Caco-2 (cell line): ENCODE results near the gene SCUBE1. TPM values are rescaled to one million over a fixed set of nuclear protein-coding genes. Genes with fewer than 3 reads are reported as not detected.

Experiments used
- BruUV-seq: library from RNA; stranded (reverse); fragments of 400-500 nt; replicated peaks from 2 replicates; lab custom pipeline; 2021; lab: Mats Ljungman, UMichigan
- CTCF ChIA-PET: fragments of 300-600 bp; sonication (Branson Sonifier 250); formaldehyde crosslinking; loops from one replicate; lab custom pipeline; 2022; ENCODE audit warnings: antibody characterized with exemption; lab: Charles Lee
- POLR2A ChIA-PET: fragments of 300-600 bp; sonication (Branson Sonifier 250); formaldehyde crosslinking; loops from one replicate; lab custom pipeline; 2022; ENCODE audit warnings: antibody characterized with exemption; lab: Charles Lee
- DNase-seq, 2 experiments: peaks; one replicate each; pipeline versions ENCODE4 v3.0.0 to v3.0.0-alpha.2; 2020 to 2022
- H3K27me3 ChIP-seq: replicated peaks from 2 replicates; pipeline ENCODE4 v1.6.0; 2011; ENCODE audit warnings: low read length; ENCODE audit not compliant: control insufficient read depth, insufficient read depth
- H3K36me3 ChIP-seq: 2 replicates; pipeline ENCODE4 v1.5.1; 2011; ENCODE audit warnings: low read length; ENCODE audit not compliant: control insufficient read depth, insufficient read depth
- H3K4me1 ChIP-seq: fragments of 250-450 bp; sonication (Bioruptor Pico); 2 replicates; pipeline ENCODE4 v1.5.1; 2020; ENCODE audit warnings: mild to moderate bottlenecking
- H3K4me3 ChIP-seq: 2 replicates; pipeline ENCODE4 v1.5.1; 2011; ENCODE audit warnings: low read depth, mild to moderate bottlenecking, control low read depth, low read length
- H3K9me3 ChIP-seq: fragments of 250-450 bp; sonication (Bioruptor Pico); 2 replicates; pipeline ENCODE4 v1.5.1; 2020; ENCODE audit warnings: mild to moderate bottlenecking, moderate library complexity
- H3K27ac Mint-ChIP-seq: one replicate; pipeline ENCODE4 v1.8.0; 2022; ENCODE audit warnings: mixed read lengths; ENCODE audit not compliant: unreplicated experiment
- H3K27me3 Mint-ChIP-seq: one replicate; pipeline ENCODE4 v1.8.0; 2022; ENCODE audit warnings: mixed read lengths; ENCODE audit not compliant: insufficient read depth, unreplicated experiment
- H3K36me3 Mint-ChIP-seq: one replicate; pipeline ENCODE4 v1.8.0; 2022; ENCODE audit warnings: mild to moderate bottlenecking, mixed read lengths; ENCODE audit not compliant: insufficient read depth, unreplicated experiment
- H3K4me1 Mint-ChIP-seq: one replicate; pipeline ENCODE4 v1.8.0; 2022; ENCODE audit warnings: low read depth, mixed read lengths; ENCODE audit not compliant: unreplicated experiment
- H3K4me3 Mint-ChIP-seq: one replicate; pipeline ENCODE4 v1.8.0; 2022; ENCODE audit warnings: mild to moderate bottlenecking, moderate library complexity, mixed read lengths; ENCODE audit not compliant: unreplicated experiment
- H3K9me3 Mint-ChIP-seq: one replicate; pipeline ENCODE4 v1.8.0; 2022; ENCODE audit warnings: mixed read lengths; ENCODE audit not compliant: unreplicated experiment
- CTCF ChIP-seq, 2 experiments: fragments of 200-600 bp in 1 of 2; IDR thresholded peaks; 1 replicate in 1 of 2; 2 replicates in 1 of 2; pipeline versions ENCODE4 v1.5.1 to v1.8.0; 2011 to 2022; ENCODE audit warnings: antibody characterized with exemption in 1 of 2, control low read depth in 1 of 2, inconsistent platforms in 1 of 2, low read depth in 1 of 2, low read length in 1 of 2, mild to moderate bottlenecking in 1 of 2, moderate library complexity in 1 of 2; ENCODE audit not compliant: insufficient read depth in 1 of 2, severe bottlenecking in 1 of 2, unreplicated experiment in 1 of 2
- intact Hi-C: fragments of 100-400 bp; cut with micrococcal nuclease; formaldehyde crosslinking; loops from one replicate; pipeline ENCODE4 v1.10.0; 2022; ENCODE audit not compliant: unreplicated experiment
- total RNA-seq: library from RNA; stranded (reverse); gene quantifications from 2 replicates; pipeline ENCODE4 v1.2.3, GENCODE V29; 2022

SCUBE1 gene
- total RNA-seq, 1 experiment from 2014 or later = not detected

- no peak overlapping the region for H3K27ac Mint-ChIP-seq
- intact Hi-C loops = no loop called here
- peaks cover 6% of the 10 kb centered on the region for H3K4me1 Mint-ChIP-seq
- Histone ChIP-seq H3K4me3 (no peak overlapping the region), H3K36me3 (no peaks in the 10 kb centered on the region), H3K4me1 (0 out of 2 replicates have a peak, but pooled peaks cover 8% of the 10 kb centered on the region), H3K9me3 (no peaks in the 10 kb centered on the region), H3K27me3 (no peaks in the 10 kb centered on the region)
- H3K4me3 Mint-ChIP-seq = no peak overlapping the region
- H3K36me3 Mint-ChIP-seq = peaks cover 7% of the 10 kb centered on the region
- no peaks in the 10 kb centered on the region for H3K9me3 Mint-ChIP-seq
- BruUV-seq = no TSS peak
- H3K27me3 Mint-ChIP-seq = peaks cover 4% of the 10 kb centered on the region
- CTCF ChIA-PET = no interaction called here
- POLR2A ChIA-PET = no interaction called here
- no peak for DNase-seq
- TF ChIP-seq CTCF (IDR thresholded peaks at IDR 0.05; ENCODE audit: insufficient read depth in 1 of 2, low read depth in 1 of 2, low read length in 1 of 2, severe bottlenecking in 1 of 2, unreplicated experiment in 1 of 2) = no peak
These were observed 107.4 kb downstream of the SCUBE1 start for GRCh38 chr22:43235445-43236409.

- no peaks in the 10 kb centered on the region for H3K27me3 ChIP-seq
- H3K4me1 ChIP-seq = 0 out of 2 replicates have a peak, but pooled peaks cover 8% of the 10 kb centered on the region
- no TSS peak for BruUV-seq
- H3K4me1 Mint-ChIP-seq = peaks cover 6% of the 10 kb centered on the region
- no peaks in the 10 kb centered on the region for H3K9me3 ChIP-seq
- TF ChIP-seq CTCF (IDR thresholded peaks at IDR 0.05; ENCODE audit: insufficient read depth in 1 of 2, low read depth in 1 of 2, low read length in 1 of 2, severe bottlenecking in 1 of 2, unreplicated experiment in 1 of 2) = no peak
- peaks cover 4% of the 10 kb centered on the region for H3K27me3 Mint-ChIP-seq
- intact Hi-C loops = loop anchor here (5.0 kb wide), 1 partner anchor 47 kb away; the partner anchor contains the start of gene TTLL12
- H3K36me3 Mint-ChIP-seq = peaks cover 7% of the 10 kb centered on the region
- H3K9me3 Mint-ChIP-seq = no peaks in the 10 kb centered on the region
- ChIA-PET CTCF (interaction anchor here (0.6 kb wide), 1 partner anchor 35 kb away, joined by 3 read pairs; no protein-coding TSS in a partner anchor), POLR2A (no interaction called here)
- H3K4me3 Mint-ChIP-seq = no peak overlapping the region
- no peaks in the 10 kb centered on the region for H3K36me3 ChIP-seq
- DNase-seq = no peak
- no peak overlapping the region for H3K27ac Mint-ChIP-seq
- H3K4me3 ChIP-seq = no peak overlapping the region
These were observed 108.7 kb downstream of the SCUBE1 start for GRCh38 chr22:43234264-43234988.

- CTCF ChIA-PET = interaction anchor here (1.2 kb wide), 1 partner anchor 26 kb away, joined by 3 read pairs; no protein-coding TSS in a partner anchor
These were observed 109.6 kb downstream of the SCUBE1 start for GRCh38 chr22:43233529-43233928.

More at GRCh38 chr22:43233529-43233928, 109.6 kb downstream of the SCUBE1 start:
- Mint-ChIP-seq H3K4me1 (peaks cover 6% of the 10 kb centered on the region), H3K27ac (no peak overlapping the region), H3K27me3 (peaks cover 4% of the 10 kb centered on the region), H3K36me3 (peaks cover 7% of the 10 kb centered on the region), H3K9me3 (no peaks in the 10 kb centered on the region), H3K4me3 (no peak overlapping the region)
- TF ChIP-seq CTCF (IDR thresholded peaks at IDR 0.05; ENCODE audit: insufficient read depth in 1 of 2, low read depth in 1 of 2, low read length in 1 of 2, severe bottlenecking in 1 of 2, unreplicated experiment in 1 of 2) = no peak
- H3K36me3 ChIP-seq = no peaks in the 10 kb centered on the region
- no TSS peak for BruUV-seq
- 0 out of 2 replicates have a peak, but pooled peaks cover 8% of the 10 kb centered on the region for H3K4me1 ChIP-seq
- no peak for DNase-seq
- no peaks in the 10 kb centered on the region for H3K27me3 ChIP-seq
- H3K9me3 ChIP-seq = no peaks in the 10 kb centered on the region
- intact Hi-C loops = loop anchor here (5.0 kb wide), 1 partner anchor 46 kb away; the partner anchor contains the start of gene TTLL12
- POLR2A ChIA-PET = no interaction called here
- H3K4me3 ChIP-seq = no peak overlapping the region
